GM12865 (cell line): ENCODE results near the gene VGLL2.

Source experiments
- DNase-seq: peaks from one replicate; pipeline ENCODE4 v3.0.0; 2010; ENCODE audit warnings: low read depth
- H3K4me3 ChIP-seq: 2 replicates; pipeline ENCODE4 v1.5.1; 2011; ENCODE audit warnings: mild to moderate bottlenecking, low read depth, low read length, control low read depth
- CTCF ChIP-seq: IDR thresholded peaks from 2 replicates; pipeline ENCODE4 v1.5.1; 2011; ENCODE audit warnings: low read length, control low read depth, low read depth, inconsistent platforms; ENCODE audit not compliant: insufficient read depth; ENCODE audit errors: missing control alignments

Gene VGLL2

GRCh38 chr6:117265410-117266256 lies at the start of gene VGLL2:
TSS of gene VGLL2 (plus strand) at chr6:117265558. CDS start at chr6:117265764, 206 bp downstream.
- no peak for DNase-seq
- peak within 1 kb of the TSS; percentile 31 for H3K4me3 ChIP-seq
- no peak for TF ChIP-seq CTCF

- no peak for TF ChIP-seq CTCF
- H3K4me3 ChIP-seq, result no peak overlapping the region
- no peak for DNase-seq
These were observed 42.5 kb upstream of the VGLL2 start for GRCh38 chr6:117222861-117223260.

- no peak for DNase-seq
- TF ChIP-seq CTCF, result no peak
- no peak overlapping the region for H3K4me3 ChIP-seq
These were observed 38.6 kb upstream of the VGLL2 start for GRCh38 chr6:117226778-117227177.

GRCh38 chr6:117227245-117227962 lies 38.0 kb upstream of the VGLL2 start:
- no peak for DNase-seq
- H3K4me3 ChIP-seq, result no peak overlapping the region
- TF ChIP-seq CTCF, result no peak

- no peak overlapping the region for H3K4me3 ChIP-seq
- TF ChIP-seq CTCF, result no peak
- no peak for DNase-seq
These were observed 37.2 kb upstream of the VGLL2 start for GRCh38 chr6:117228202-117228601.

GRCh38 chr6:117229870-117230269 lies 35.5 kb upstream of the VGLL2 start:
- no peak for DNase-seq
- H3K4me3 ChIP-seq, result no peak overlapping the region
- no peak for TF ChIP-seq CTCF

GRCh38 chr6:117231466-117231865 lies 33.9 kb upstream of the VGLL2 start:
- no peak overlapping the region for H3K4me3 ChIP-seq
- no peak for TF ChIP-seq CTCF
- no peak for DNase-seq
